ENCODE results near the gene CNKSR3.

Gene CNKSR3

DNA sequence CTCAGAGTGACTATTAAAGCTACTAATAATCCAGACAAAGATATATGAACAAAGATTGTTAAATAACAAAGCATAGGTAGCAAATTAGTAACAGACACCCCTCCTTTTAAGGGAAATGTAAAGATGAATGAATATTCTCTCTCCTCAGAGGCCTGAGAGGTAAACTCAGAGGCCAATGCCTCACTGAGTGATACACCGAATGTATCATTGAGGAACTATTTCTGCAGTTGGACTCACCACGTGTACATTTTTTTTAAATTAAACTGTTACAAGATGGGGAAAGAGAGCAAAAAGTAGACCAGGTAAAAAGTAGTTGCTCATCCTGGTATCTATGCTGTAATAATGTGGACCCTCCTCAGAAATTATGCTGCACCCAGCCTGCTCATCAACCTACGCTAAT lies 81.6 kb downstream of the CNKSR3 start:
- no peak for DNase-seq (ENCODE audit: low spot score)
- in situ Hi-C loops (cut with MboI; ENCODE audit: low pct_unique_long_range_greater_than_20kb, low sequenced_read_pairs, unreplicated experiment), result no loop called here
- TF ChIP-seq, protein P1, sequence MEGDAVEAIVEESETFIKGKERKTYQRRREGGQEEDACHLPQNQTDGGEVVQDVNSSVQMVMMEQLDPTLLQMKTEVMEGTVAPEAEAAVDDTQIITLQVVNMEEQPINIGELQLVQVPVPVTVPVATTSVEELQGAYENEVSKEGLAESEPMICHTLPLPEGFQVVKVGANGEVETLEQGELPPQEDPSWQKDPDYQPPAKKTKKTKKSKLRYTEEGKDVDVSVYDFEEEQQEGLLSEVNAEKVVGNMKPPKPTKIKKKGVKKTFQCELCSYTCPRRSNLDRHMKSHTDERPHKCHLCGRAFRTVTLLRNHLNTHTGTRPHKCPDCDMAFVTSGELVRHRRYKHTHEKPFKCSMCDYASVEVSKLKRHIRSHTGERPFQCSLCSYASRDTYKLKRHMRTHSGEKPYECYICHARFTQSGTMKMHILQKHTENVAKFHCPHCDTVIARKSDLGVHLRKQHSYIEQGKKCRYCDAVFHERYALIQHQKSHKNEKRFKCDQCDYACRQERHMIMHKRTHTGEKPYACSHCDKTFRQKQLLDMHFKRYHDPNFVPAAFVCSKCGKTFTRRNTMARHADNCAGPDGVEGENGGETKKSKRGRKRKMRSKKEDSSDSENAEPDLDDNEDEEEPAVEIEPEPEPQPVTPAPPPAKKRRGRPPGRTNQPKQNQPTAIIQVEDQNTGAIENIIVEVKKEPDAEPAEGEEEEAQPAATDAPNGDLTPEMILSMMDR (IDR thresholded peaks at IDR 0.05; ENCODE audit: extremely low read depth, insufficient read depth, missing control alignments), result no peak

GRCh38 chr6:154427446-154427845 lies 83.0 kb downstream of the CNKSR3 start:
- TF ChIP-seq, protein P1 (IDR thresholded peaks at IDR 0.05; ENCODE audit: extremely low read depth, insufficient read depth, missing control alignments), result no peak
- in situ Hi-C loops (cut with MboI; ENCODE audit: low pct_unique_long_range_greater_than_20kb, low sequenced_read_pairs, unreplicated experiment), result no loop called here
- no peak for DNase-seq (ENCODE audit: low spot score)

- in situ Hi-C loops (cut with MboI; ENCODE audit: low pct_unique_long_range_greater_than_20kb, low sequenced_read_pairs, unreplicated experiment), result no loop called here
- TF ChIP-seq, protein P1 (IDR thresholded peaks at IDR 0.05; ENCODE audit: extremely low read depth, insufficient read depth, missing control alignments), result no peak
- no peak for DNase-seq (ENCODE audit: low spot score)
Observed at GRCh38 chr6:154426997-154427396, 83.5 kb downstream of the CNKSR3 start.

DNA sequence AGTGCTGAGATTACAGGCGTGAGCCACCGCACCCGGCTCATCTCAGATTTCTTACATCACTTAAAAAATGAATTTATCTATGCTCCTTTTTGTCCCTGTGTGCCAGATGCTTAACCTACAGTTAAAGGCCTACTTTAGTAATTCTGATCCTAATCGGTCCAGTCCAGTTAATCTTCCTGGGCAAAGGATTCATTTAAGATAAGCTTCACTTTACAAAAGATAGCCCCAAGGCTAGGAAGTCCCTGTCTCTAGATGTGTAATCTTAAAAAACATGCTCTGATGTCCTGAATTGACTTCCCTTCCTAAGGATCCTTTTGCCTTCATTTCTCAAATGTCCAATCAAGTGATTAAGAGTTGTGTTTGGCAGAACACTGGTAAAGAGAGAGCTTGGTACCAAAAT lies 85.5 kb downstream of the CNKSR3 start:
- in situ Hi-C loops (cut with MboI; ENCODE audit: low pct_unique_long_range_greater_than_20kb, low sequenced_read_pairs, unreplicated experiment), result no loop called here
- TF ChIP-seq, protein P1 (IDR thresholded peaks at IDR 0.05; ENCODE audit: extremely low read depth, insufficient read depth, missing control alignments), result no peak
- no peak for DNase-seq (ENCODE audit: low spot score)

DNA sequence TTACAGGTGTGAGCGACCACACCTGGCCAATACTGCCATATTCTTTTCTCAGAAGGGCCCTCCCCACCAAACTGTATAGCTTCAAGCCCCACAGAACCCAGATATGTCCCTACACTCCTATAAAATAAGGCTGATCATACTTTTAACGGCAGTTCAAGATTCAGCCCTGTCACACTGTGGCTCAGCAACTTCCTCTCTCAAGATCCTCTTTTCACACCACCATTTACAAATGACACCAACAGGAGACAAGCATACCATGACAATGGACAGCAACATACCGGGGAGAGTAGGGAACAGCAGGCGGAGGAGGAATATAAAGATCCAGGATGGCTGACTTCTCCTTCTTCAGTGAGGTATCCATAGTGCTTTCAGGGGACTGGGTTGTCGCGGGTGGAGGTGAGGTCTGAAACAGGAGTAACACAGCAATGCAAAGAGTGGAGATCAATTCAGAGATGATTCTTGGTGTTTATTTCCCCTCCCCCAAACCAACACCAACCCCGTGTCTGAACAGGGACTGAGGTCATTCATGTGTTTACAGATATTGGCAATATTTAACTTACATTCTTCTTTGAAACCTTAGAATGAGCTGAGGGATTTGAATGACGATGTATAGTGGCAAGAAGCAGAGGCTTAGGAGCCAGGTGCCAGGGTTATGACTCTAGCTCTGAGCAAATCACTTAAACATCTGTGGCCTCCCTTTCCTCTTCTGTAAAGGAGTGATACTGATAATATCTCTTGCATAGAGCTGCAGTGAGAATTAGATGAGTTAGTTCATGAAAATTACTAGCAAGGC lies 96.3 kb downstream of the CNKSR3 start:
- TF ChIP-seq, protein P1 (IDR thresholded peaks at IDR 0.05; ENCODE audit: extremely low read depth, insufficient read depth, missing control alignments), result no peak
- DNase-seq (ENCODE audit: low spot score), result no peak
- in situ Hi-C loops (cut with MboI; ENCODE audit: low pct_unique_long_range_greater_than_20kb, low sequenced_read_pairs, unreplicated experiment), result no loop called here

GRCh38 chr6:154412106-154412820 lies 98.2 kb downstream of the CNKSR3 start:
- in situ Hi-C loops (cut with MboI; ENCODE audit: low pct_unique_long_range_greater_than_20kb, low sequenced_read_pairs, unreplicated experiment), result no loop called here
- TF ChIP-seq, protein P1 (IDR thresholded peaks at IDR 0.05; ENCODE audit: extremely low read depth, insufficient read depth, missing control alignments), result no peak
- no peak for DNase-seq (ENCODE audit: low spot score)

Data from GM13977 (cell line).